Stomach (tissue), 4 donors: Measurements from ENCODE around the gene PCDH15.

Experiments used
- CTCF ChIP-seq, 7 experiments: fragments of 450-650 bp in 4 of 7; fragments of 200-600 bp in 3 of 7; sonication (generic) in 3 of 7; IDR thresholded peaks; one replicate each; pipeline ENCODE4 v1.5.1; 2016 to 2019; ENCODE audit warnings: antibody characterized with exemption in 7 of 7, control low read depth in 2 of 7, mild to moderate bottlenecking in 1 of 7
- EP300 ChIP-seq: sonication (generic); formaldehyde crosslinking; IDR thresholded peaks from one replicate; pipeline ENCODE4 v1.6.1; 2017; ENCODE audit warnings: antibody characterized with exemption
- POLR2A ChIP-seq, 4 donors: fragments of 450-650 bp; IDR thresholded peaks; one replicate each; pipeline ENCODE4 v1.6.1; 2016; ENCODE audit warnings: antibody characterized with exemption in 4 of 4, control low read depth in 2 of 4, mild to moderate bottlenecking in 1 of 4, moderate library complexity in 1 of 4
- POLR2AphosphoS5 ChIP-seq, 3 donors: sonication (generic); formaldehyde crosslinking; IDR thresholded peaks; one replicate each; pipeline ENCODE4 v1.6.1; 2016; ENCODE audit warnings: antibody characterized with exemption in 3 of 3

GRCh38 chr10:54108961-54109360, 692.1 kb downstream of the PCDH15 start:
- no peak for TF ChIP-seq CTCF (IDR thresholded peaks at IDR 0.05)
- TF ChIP-seq POLR2AphosphoS5 (IDR thresholded peaks at IDR 0.05), result no peak
- TF ChIP-seq POLR2A (IDR thresholded peaks at IDR 0.05), result no peak
- TF ChIP-seq EP300, result no peak
